Measurements from ENCODE around the gene GABRG3.

Gene GABRG3

DNA sequence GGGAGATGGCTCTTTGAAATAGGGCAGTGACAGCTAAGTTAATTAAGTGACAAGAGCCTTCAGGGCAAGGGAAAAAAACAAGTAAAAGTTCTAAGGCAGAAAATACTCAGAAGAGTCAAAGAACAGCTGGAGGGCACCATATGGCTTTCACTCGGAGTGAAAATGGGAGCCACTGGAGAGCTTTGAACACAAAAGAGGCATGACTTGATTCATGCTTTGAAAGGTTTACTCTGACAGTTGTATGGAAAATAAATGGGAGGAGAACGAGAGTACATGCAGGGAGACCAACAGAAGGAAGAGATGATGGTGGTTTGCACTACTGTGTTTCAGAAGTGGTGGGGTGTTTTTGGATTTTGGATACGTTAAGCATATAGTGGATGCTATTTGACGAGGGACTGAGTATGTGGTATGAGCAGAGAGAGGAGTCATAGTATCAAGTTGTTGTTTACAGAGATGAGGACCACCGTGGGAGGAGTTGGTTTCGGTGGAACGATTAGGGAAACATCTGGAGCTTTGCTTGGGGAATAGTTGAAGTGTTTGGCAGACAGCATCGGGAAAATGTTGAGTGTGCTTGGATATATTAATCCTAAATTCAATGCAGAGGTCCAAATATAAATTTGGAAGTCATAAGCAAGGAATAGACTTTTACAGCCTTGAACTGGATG, 411.5 kb downstream of the GABRG3 start:
- no peak overlapping the region for H3K4me3 ChIP-seq (ENCODE audit: low read depth, low read length)
- no peak overlapping the region for H3K27ac ChIP-seq
- TF ChIP-seq, protein P1, sequence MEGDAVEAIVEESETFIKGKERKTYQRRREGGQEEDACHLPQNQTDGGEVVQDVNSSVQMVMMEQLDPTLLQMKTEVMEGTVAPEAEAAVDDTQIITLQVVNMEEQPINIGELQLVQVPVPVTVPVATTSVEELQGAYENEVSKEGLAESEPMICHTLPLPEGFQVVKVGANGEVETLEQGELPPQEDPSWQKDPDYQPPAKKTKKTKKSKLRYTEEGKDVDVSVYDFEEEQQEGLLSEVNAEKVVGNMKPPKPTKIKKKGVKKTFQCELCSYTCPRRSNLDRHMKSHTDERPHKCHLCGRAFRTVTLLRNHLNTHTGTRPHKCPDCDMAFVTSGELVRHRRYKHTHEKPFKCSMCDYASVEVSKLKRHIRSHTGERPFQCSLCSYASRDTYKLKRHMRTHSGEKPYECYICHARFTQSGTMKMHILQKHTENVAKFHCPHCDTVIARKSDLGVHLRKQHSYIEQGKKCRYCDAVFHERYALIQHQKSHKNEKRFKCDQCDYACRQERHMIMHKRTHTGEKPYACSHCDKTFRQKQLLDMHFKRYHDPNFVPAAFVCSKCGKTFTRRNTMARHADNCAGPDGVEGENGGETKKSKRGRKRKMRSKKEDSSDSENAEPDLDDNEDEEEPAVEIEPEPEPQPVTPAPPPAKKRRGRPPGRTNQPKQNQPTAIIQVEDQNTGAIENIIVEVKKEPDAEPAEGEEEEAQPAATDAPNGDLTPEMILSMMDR (IDR thresholded peaks at IDR 0.05; ENCODE audit: low read depth, low read length, missing control alignments) = no peak
- no peaks in the 10 kb centered on the region for H3K36me3 ChIP-seq (replicated peaks)
- H3K27me3 ChIP-seq (replicated peaks) = no peaks in the 10 kb centered on the region
- in situ Hi-C loops (cut with HindIII; ENCODE audit: low pct_ligation_motif_present, low sequenced_read_pairs) = no loop called here
- no peak for DNase-seq

DNA sequence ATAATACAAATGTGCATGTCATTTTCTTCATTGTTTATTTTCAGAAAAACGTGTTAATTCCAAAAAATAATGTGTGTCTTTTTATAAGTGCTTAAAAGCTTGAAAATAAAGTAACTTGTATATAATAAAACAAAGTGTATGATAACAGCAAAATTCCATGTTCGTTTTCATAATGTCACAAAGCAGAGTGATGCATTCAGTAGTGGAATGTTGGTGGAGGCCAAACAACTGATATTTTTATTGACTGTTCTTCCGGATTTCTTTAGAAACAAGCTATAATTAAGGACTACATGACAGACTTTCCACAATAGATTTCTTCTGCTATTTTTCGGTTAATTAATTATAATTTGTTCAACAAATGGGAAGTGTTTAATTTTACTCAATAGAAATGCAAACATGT, 412.7 kb downstream of the GABRG3 start:
- TF ChIP-seq, protein P1 (IDR thresholded peaks at IDR 0.05; ENCODE audit: low read depth, low read length, missing control alignments) = no peak
- Histone ChIP-seq H3K27ac (no peak overlapping the region), H3K4me3 (ENCODE audit: low read depth, low read length) (no peak overlapping the region), H3K36me3 (replicated peaks) (no peaks in the 10 kb centered on the region), H3K27me3 (replicated peaks) (no peaks in the 10 kb centered on the region)
- DNase-seq = no peak
- in situ Hi-C loops (cut with HindIII; ENCODE audit: low pct_ligation_motif_present, low sequenced_read_pairs) = no loop called here

DNA sequence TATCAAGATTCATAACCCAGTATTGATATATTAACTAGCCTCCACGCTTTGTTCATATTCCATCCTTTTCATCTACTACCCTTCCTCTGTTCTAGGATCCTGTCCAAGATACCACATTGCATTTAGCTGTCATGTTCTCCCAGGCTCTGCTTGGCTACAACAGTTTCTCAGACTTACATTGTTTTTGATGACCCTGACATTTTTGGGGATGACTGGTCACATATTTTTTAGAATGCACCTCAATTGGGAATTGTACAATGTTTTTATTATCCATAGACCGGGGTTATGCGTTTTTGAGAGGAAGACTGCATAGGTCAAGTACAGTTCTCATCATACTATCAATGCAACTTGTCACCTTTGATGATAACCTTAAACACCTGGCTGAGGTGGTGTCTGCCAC, 421.2 kb downstream of the GABRG3 start:
- in situ Hi-C loops (cut with HindIII; ENCODE audit: low pct_ligation_motif_present, low sequenced_read_pairs) = no loop called here
- TF ChIP-seq, protein P1 (IDR thresholded peaks at IDR 0.05; ENCODE audit: low read depth, low read length, missing control alignments) = no peak
- H3K27me3 ChIP-seq (replicated peaks) = no peaks in the 10 kb centered on the region

DNA sequence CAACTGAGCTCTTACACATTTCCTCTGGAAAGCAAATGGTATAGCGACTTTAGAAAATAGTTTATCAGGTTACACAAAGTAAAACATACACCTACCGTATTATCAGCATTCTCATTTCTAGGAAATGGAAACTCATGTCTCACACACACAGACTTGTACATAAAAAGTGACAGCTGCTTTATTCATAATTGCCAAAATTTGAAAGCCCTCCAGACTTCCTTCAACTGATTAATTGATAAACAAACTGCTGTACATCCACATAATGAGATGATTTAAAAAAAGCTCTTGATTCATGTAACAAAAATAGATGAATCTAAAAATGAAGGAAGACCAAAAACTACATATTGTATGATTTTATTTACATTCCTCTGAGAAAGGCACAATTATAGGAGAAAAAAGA, 425.5 kb downstream of the GABRG3 start:
- no peak overlapping the region for H3K27ac ChIP-seq
- DNase-seq = no peak
- H3K27me3 ChIP-seq (replicated peaks) = no peaks in the 10 kb centered on the region
- H3K36me3 ChIP-seq (replicated peaks) = no peaks in the 10 kb centered on the region
- TF ChIP-seq, protein P1 (IDR thresholded peaks at IDR 0.05; ENCODE audit: low read depth, low read length, missing control alignments) = no peak
- in situ Hi-C loops (cut with HindIII; ENCODE audit: low pct_ligation_motif_present, low sequenced_read_pairs) = no loop called here
- H3K4me3 ChIP-seq (ENCODE audit: low read depth, low read length) = no peak overlapping the region

More for the DNA sequence above, 421.2 kb downstream of the GABRG3 start:
- no peak overlapping the region for H3K27ac ChIP-seq
- H3K4me3 ChIP-seq (ENCODE audit: low read depth, low read length) = no peak overlapping the region
- DNase-seq = no peak
- no peaks in the 10 kb centered on the region for H3K36me3 ChIP-seq (replicated peaks)

DNA sequence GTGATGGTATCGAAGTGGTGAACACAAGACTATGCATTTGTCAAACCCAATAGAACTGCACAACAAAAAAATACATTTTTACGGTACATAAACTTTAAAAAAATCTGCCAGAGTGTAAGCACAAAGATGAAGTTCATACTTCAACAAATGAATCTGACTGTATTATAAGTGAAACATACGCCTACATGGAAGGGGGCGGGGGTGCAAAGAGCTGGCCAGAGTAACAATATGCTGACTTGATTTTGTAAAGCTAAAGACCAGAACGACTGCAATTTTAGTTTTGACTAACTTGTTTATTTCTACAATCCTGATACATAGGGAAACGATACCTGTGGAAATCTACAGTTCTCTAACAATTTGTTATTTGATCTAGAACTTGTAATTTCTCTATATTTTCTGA, 426.0 kb downstream of the GABRG3 start:
- DNase-seq = no peak
- in situ Hi-C loops (cut with HindIII; ENCODE audit: low pct_ligation_motif_present, low sequenced_read_pairs) = no loop called here
- H3K36me3 ChIP-seq (replicated peaks) = no peaks in the 10 kb centered on the region
- no peak overlapping the region for H3K27ac ChIP-seq
- H3K27me3 ChIP-seq (replicated peaks) = no peaks in the 10 kb centered on the region
- TF ChIP-seq, protein P1 (IDR thresholded peaks at IDR 0.05; ENCODE audit: low read depth, low read length, missing control alignments) = no peak
- no peak overlapping the region for H3K4me3 ChIP-seq (ENCODE audit: low read depth, low read length)

DNA sequence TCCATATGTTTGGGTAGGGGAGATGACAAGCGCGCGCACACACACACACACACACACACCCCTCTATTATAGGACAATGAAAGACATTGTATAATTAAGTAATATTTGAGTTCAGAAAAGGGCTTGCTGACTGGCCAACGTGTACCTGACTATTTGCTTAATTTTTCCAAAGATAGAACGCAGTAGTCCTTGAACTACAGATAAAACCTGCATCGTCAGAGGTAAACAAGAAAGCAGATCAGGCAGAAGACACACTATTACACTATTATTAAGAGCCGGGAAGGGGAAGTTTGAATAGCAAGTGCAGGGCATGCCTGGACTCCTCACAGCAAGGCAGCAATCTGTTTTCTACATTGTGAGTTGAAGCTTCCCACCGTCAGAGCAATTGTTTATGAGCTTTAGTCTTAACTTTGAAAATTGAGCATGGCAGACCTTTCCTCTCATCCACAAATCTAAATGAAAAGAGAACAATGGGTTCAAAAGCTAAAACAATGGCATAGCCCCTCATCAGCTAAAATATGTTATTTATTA, 427.7 kb downstream of the GABRG3 start:
- Histone ChIP-seq H3K36me3 (replicated peaks) (no peaks in the 10 kb centered on the region), H3K4me3 (ENCODE audit: low read depth, low read length) (no peak overlapping the region), H3K27me3 (replicated peaks) (no peaks in the 10 kb centered on the region), H3K27ac (no peak overlapping the region)
- DNase-seq = no peak
- in situ Hi-C loops (cut with HindIII; ENCODE audit: low pct_ligation_motif_present, low sequenced_read_pairs) = no loop called here
- TF ChIP-seq, protein P1 (IDR thresholded peaks at IDR 0.05; ENCODE audit: low read depth, low read length, missing control alignments) = no peak
